Measurements from ENCODE around the gene PRPF18. TPM values are rescaled to one million over a fixed set of nuclear protein-coding genes. Genes with fewer than 3 reads are reported as not detected.

Gene PRPF18
- total RNA-seq, 5 donors from 2014 or later (not counting 1 experiment from before 2014, with no cell fraction given): 24.5 to 28.0 (median 25.9) TPM

DNA sequence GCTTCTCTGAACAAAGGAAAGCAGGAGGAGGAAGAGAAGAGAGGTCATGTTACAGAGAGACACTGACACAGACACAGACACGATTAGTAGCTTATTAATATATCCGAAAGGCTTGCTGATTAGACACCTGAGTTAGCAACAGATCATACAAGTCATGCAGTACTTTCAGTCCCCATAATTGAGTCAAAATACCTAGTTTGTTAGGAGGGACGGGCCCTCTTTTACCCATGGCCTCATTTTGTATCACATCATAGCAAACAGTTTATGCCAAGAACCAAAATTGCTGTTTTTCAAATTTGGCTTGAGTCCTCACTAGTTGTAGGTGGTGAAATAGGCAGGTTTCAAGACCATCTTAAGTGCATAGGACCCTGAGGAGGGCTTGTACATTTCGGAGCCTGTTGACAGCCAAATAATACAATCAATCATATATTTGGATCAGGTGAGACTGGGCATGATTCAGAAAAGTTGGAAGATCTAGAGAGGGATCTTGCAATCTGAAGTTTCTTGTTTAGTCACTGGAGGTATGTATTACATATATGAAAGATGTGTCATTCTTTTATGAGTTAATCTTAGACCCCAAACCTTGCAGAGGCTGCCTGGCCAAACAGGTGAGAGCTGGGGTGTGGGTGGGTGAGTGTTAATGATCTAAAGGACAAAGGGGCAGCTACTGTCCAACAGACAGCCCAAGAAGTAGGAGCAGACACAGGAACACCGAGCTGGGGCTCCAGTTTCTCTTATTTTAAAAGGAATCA, 65.4 kb downstream of the PRPF18 start:
- no peaks in the 10 kb centered on the region for H3K27me3 ChIP-seq (replicated peaks in 1 of 2; ENCODE audit: control insufficient read depth in 2 of 2, extremely low read depth in 1 of 2, insufficient read depth in 2 of 2, low read length in 1 of 2)
- H3K4me1 Mint-ChIP-seq: peaks cover 12 to 14% (median 14%) of the 10 kb centered on the region in 3 donors
- no peak overlapping the region for H3K4me3 ChIP-seq (ENCODE audit: control insufficient read depth in 1 of 2, extremely low read depth in 1 of 2, low read length in 1 of 2)
- no peak overlapping the region for H3K27ac ChIP-seq (ENCODE audit: low read length)
- no peak overlapping the region for H3K4me3 Mint-ChIP-seq
- DNase-seq: no peak
- no peak for ATAC-seq (replicated peaks in 1 of 4)
- H3K36me3 ChIP-seq (ENCODE audit: control insufficient read depth in 2 of 2, extremely low read depth in 1 of 2, insufficient read depth in 1 of 2, low read length in 1 of 2): peaks cover 3 to 6% of the 10 kb centered on the region in 2 donors
- H3K27me3 Mint-ChIP-seq: no peaks in the 10 kb centered on the region
- H3K27ac Mint-ChIP-seq: no peak overlapping the region
- peaks cover 26% of the 10 kb centered on the region for H3K36me3 Mint-ChIP-seq
- H3K9me3 Mint-ChIP-seq: no peaks in the 10 kb centered on the region
- ChIA-PET CTCF (interaction anchor here (0.6 kb wide), 2 partner anchors 211 to 1690 kb away, joined by 3 read pairs; no protein-coding TSS in a partner anchor), POLR2A (interaction anchor here in 1 of 2 donors (0.5 kb wide), 1 partner anchor 132 kb away, joined by 6 read pairs; no protein-coding TSS in a partner anchor)
- WGBS (ENCODE audit: insufficient coverage): 88% methylated on average over 3 of the region's 5 CpGs
- H3K4me1 ChIP-seq (ENCODE audit: control insufficient read depth in 1 of 2, extremely low read depth in 1 of 2, insufficient read depth in 2 of 2, low read length in 2 of 2): peaks cover 0 to 4% of the 10 kb centered on the region in 2 experiments
- no peaks in the 10 kb centered on the region for H3K9me3 ChIP-seq

GRCh38 chr10:13652860-13653259, 66.1 kb downstream of the PRPF18 start:
- H3K4me3 Mint-ChIP-seq: no peak overlapping the region

GRCh38 chr10:13654118-13654830, 67.5 kb downstream of the PRPF18 start:
- CTCF ChIA-PET: no interaction called here
- no peak for ATAC-seq (replicated peaks in 1 of 4)
- 87% methylated on average over 7 of the region's 8 CpGs for WGBS (ENCODE audit: insufficient coverage)

More at GRCh38 chr10:13652860-13653259, 66.1 kb downstream of the PRPF18 start:
- 100% methylated on average over 2 of the region's 6 CpGs for WGBS (ENCODE audit: insufficient coverage)
- no peaks in the 10 kb centered on the region for H3K27me3 Mint-ChIP-seq
- no peaks in the 10 kb centered on the region for H3K9me3 ChIP-seq
- CTCF ChIA-PET: no interaction called here
- H3K4me1 Mint-ChIP-seq: peaks cover 9 to 11% (median 11%) of the 10 kb centered on the region in 3 donors
- H3K4me3 ChIP-seq (ENCODE audit: control insufficient read depth in 1 of 2, extremely low read depth in 1 of 2, low read length in 1 of 2): no peak overlapping the region
- H3K4me1 ChIP-seq (ENCODE audit: control insufficient read depth in 1 of 2, extremely low read depth in 1 of 2, insufficient read depth in 2 of 2, low read length in 2 of 2): peaks cover 0 to 4% of the 10 kb centered on the region in 2 experiments
- H3K9me3 Mint-ChIP-seq: no peaks in the 10 kb centered on the region
- POLR2A ChIA-PET: no interaction called here
- ATAC-seq (replicated peaks in 1 of 4) (no peak), DNase-seq (no peak)
- no peaks in the 10 kb centered on the region for H3K27me3 ChIP-seq (replicated peaks in 1 of 2; ENCODE audit: control insufficient read depth in 2 of 2, extremely low read depth in 1 of 2, insufficient read depth in 2 of 2, low read length in 1 of 2)
- H3K27ac Mint-ChIP-seq: no peak overlapping the region
- peaks cover 3 to 6% of the 10 kb centered on the region in 2 donors for H3K36me3 ChIP-seq (ENCODE audit: control insufficient read depth in 2 of 2, extremely low read depth in 1 of 2, insufficient read depth in 1 of 2, low read length in 1 of 2)
- no peak overlapping the region for H3K27ac ChIP-seq (ENCODE audit: low read length)
- peaks cover 24% of the 10 kb centered on the region for H3K36me3 Mint-ChIP-seq

GRCh38 chr10:13654846-13655245, 68.1 kb downstream of the PRPF18 start:
- Histone ChIP-seq H3K9me3 (no peaks in the 10 kb centered on the region), H3K27ac (ENCODE audit: low read length) (no peak overlapping the region), H3K4me1 (ENCODE audit: control insufficient read depth in 1 of 2, extremely low read depth in 1 of 2, insufficient read depth in 2 of 2, low read length in 2 of 2) (peaks cover 9 to 14% of the 10 kb centered on the region in 2 experiments), H3K4me3 (ENCODE audit: control insufficient read depth in 1 of 2, extremely low read depth in 1 of 2, low read length in 1 of 2) (no peak overlapping the region), H3K27me3 (replicated peaks in 1 of 2; ENCODE audit: control insufficient read depth in 2 of 2, extremely low read depth in 1 of 2, insufficient read depth in 2 of 2, low read length in 1 of 2) (peaks cover 0 to 6% of the 10 kb centered on the region in 2 experiments), H3K36me3 (ENCODE audit: control insufficient read depth in 2 of 2, extremely low read depth in 1 of 2, insufficient read depth in 1 of 2, low read length in 1 of 2) (peaks cover 0 to 6% of the 10 kb centered on the region in 2 donors)
- Mint-ChIP-seq H3K36me3 (peaks cover 17% of the 10 kb centered on the region), H3K27ac (no peak overlapping the region), H3K4me3 (no peak overlapping the region), H3K9me3 (no peaks in the 10 kb centered on the region), H3K4me1 (peaks cover 3 to 16% (median 6%) of the 10 kb centered on the region in 3 donors), H3K27me3 (no peaks in the 10 kb centered on the region)
- ATAC-seq (replicated peaks in 1 of 4) (no peak), DNase-seq (no peak)
- ChIA-PET POLR2A (no interaction called here), CTCF (interaction anchor here in 1 of 2 donors (0.5 kb wide), 1 partner anchor 8 kb away, joined by 4 read pairs; no protein-coding TSS in a partner anchor)
- WGBS (ENCODE audit: insufficient coverage): no CpG with 5 or more reads among the region's 4 CpGs

More at GRCh38 chr10:13654118-13654830, 67.5 kb downstream of the PRPF18 start:
- no peaks in the 10 kb centered on the region for H3K27me3 Mint-ChIP-seq
- POLR2A ChIA-PET: no interaction called here
- H3K4me1 Mint-ChIP-seq: peaks cover 0 to 10% (median 3%) of the 10 kb centered on the region in 3 donors
- no peak for DNase-seq
- H3K27ac Mint-ChIP-seq: no peak overlapping the region
- Histone ChIP-seq H3K4me3 (ENCODE audit: control insufficient read depth in 1 of 2, extremely low read depth in 1 of 2, low read length in 1 of 2) (no peak overlapping the region), H3K4me1 (ENCODE audit: control insufficient read depth in 1 of 2, extremely low read depth in 1 of 2, insufficient read depth in 2 of 2, low read length in 2 of 2) (peaks cover 7 to 8% of the 10 kb centered on the region in 2 experiments), H3K27me3 (replicated peaks in 1 of 2; ENCODE audit: control insufficient read depth in 2 of 2, extremely low read depth in 1 of 2, insufficient read depth in 2 of 2, low read length in 1 of 2) (peaks cover 0 to 5% of the 10 kb centered on the region in 2 experiments), H3K36me3 (ENCODE audit: control insufficient read depth in 2 of 2, extremely low read depth in 1 of 2, insufficient read depth in 1 of 2, low read length in 1 of 2) (peaks cover 0 to 6% of the 10 kb centered on the region in 2 donors), H3K27ac (ENCODE audit: low read length) (no peak overlapping the region), H3K9me3 (no peaks in the 10 kb centered on the region)
- no peak overlapping the region for H3K4me3 Mint-ChIP-seq
- peaks cover 17% of the 10 kb centered on the region for H3K36me3 Mint-ChIP-seq
- H3K9me3 Mint-ChIP-seq: no peaks in the 10 kb centered on the region

DNA sequence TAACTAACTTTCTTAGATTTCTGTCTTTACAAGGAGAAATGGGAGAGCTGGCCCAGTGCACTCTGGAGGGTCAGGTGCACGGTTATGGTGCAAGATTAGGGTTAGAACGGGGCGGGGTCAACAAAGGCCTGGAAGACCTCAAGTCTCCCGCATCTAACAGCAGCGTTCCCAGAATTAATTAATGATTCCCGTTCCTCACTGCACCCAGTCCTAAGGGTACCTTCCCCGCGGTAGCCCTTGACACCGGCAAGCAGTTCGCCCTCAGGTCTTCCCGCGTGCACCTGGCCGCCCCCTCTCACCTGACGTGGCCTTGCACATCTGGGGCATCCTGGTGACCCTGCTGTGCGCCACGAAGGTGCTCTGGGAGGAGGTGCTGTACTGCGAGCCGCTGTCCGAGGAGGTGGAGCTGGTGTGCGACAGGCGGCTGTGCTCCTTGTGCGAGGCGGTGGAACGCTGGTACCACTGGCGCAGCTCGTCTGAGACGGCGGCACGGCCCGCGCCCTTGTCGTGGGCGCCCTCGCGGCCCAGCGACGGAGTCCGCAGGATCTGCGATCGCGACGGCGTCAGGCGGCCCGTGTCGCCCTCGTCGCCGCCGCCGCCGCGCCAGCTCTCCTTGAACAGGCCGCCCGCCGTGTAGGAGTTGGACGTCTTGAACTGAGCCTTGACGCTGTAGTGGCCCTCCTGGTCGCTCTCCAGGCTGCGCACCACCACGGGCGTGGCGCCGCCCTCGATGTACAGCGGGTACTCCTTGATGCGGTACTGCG, 69.8 kb downstream of the PRPF18 start:
- H3K4me1 Mint-ChIP-seq: peaks cover 9 to 21% (median 11%) of the 10 kb centered on the region in 3 donors
- WGBS (ENCODE audit: insufficient coverage): 97% methylated on average over 60 of the region's 68 CpGs
- POLR2A ChIA-PET: interaction anchor here in 1 of 2 donors (0.6 kb wide), 1 partner anchor 131 kb away, joined by 4 read pairs; no protein-coding TSS in a partner anchor

More for the DNA sequence above, 69.8 kb downstream of the PRPF18 start:
- no peak overlapping the region for H3K27ac ChIP-seq (ENCODE audit: low read length)
- H3K27me3 ChIP-seq (replicated peaks in 1 of 2; ENCODE audit: control insufficient read depth in 2 of 2, extremely low read depth in 1 of 2, insufficient read depth in 2 of 2, low read length in 1 of 2): peaks cover 0 to 6% of the 10 kb centered on the region in 2 experiments
- ATAC-seq (replicated peaks in 1 of 4) (no peak), DNase-seq (no peak)
- H3K36me3 Mint-ChIP-seq: peaks cover 7% of the 10 kb centered on the region
- no peak overlapping the region for H3K4me3 Mint-ChIP-seq
- H3K27me3 Mint-ChIP-seq: no peaks in the 10 kb centered on the region
- peaks cover 9 to 20% of the 10 kb centered on the region in 2 experiments for H3K4me1 ChIP-seq (ENCODE audit: control insufficient read depth in 1 of 2, extremely low read depth in 1 of 2, insufficient read depth in 2 of 2, low read length in 2 of 2)
- no peaks in the 10 kb centered on the region for H3K36me3 ChIP-seq (ENCODE audit: control insufficient read depth in 2 of 2, extremely low read depth in 1 of 2, insufficient read depth in 1 of 2, low read length in 1 of 2)
- no peaks in the 10 kb centered on the region for H3K9me3 ChIP-seq
- H3K9me3 Mint-ChIP-seq: no peaks in the 10 kb centered on the region
- CTCF ChIA-PET: no interaction called here
- H3K4me3 ChIP-seq (ENCODE audit: control insufficient read depth in 1 of 2, extremely low read depth in 1 of 2, low read length in 1 of 2): no peak overlapping the region
- no peak overlapping the region for H3K27ac Mint-ChIP-seq

Measured in T-cell (primary cell).